Pancreas (tissue), 10 donors: ENCODE results near the gene HSD3B7. TPM values are rescaled to one million over a fixed set of nuclear protein-coding genes. Genes with fewer than 3 reads are reported as not detected.
A peak's percentile ranks its signal among the peaks of the same experiment; 100 is the strongest.

ENCODE experiments used
- ATAC-seq, 4 donors: fragments of 200-7000 bp; cut with Tn5 transposase; one replicate each; pipeline versions ENCODE4 v1.8.0 to v1.9.1; 2020; ENCODE audit warnings: mild to moderate bottlenecking in 4 of 4, moderate library complexity in 4 of 4
- DNase-seq, 6 donors: peaks; one replicate each; pipeline ENCODE4 v3.0.0-alpha.2; 2020
- FAIRE-seq: peaks from 2 replicates; lab custom pipeline; 2012; peaks lifted over from hg19 to GRCh38; lab: Jason Lieb, UNC
- H3K27ac ChIP-seq, 4 donors: fragments of 200-600 bp; sonication (generic); 1 replicate in 3 of 4; 2 replicates in 1 of 4; pipeline versions ENCODE4 v1.5.0 to v1.8.0; 2020
- H3K27me3 ChIP-seq, 4 donors: fragments of 200-600 bp; one replicate each; pipeline ENCODE4 v1.8.0; 2021
- H3K36me3 ChIP-seq, 3 donors: fragments of 200-600 bp; sonication (generic) in 1 of 3; one replicate each; pipeline versions ENCODE4 v1.5.0 to v1.8.0; 2020 to 2021
- H3K4me1 ChIP-seq, 3 donors: fragments of 200-600 bp; one replicate each; pipeline ENCODE4 v1.8.0; 2021
- H3K4me3 ChIP-seq, 4 donors: fragments of 200-600 bp; sonication (generic) in 2 of 4; one replicate each; pipeline versions ENCODE4 v1.5.0 to v1.8.0; 2020 to 2021
- H3K9me3 ChIP-seq, 4 donors: fragments of 200-600 bp; one replicate each; pipeline ENCODE4 v1.8.0; 2021
- CTCF ChIP-seq, 4 donors: fragments of 200-600 bp; sonication (generic) in 3 of 4; IDR thresholded peaks; one replicate each; pipeline versions ENCODE4 v1.5.0 to v1.8.0; 2021; ENCODE audit warnings: antibody characterized with exemption in 4 of 4
- WGBS, 2 donors: extraction: QIAGEN DNeasy Blood & Tissue Kit; methylation state at CpG; one replicate each; pipeline ENCODE4 v1.1.7; 2013; 5-methylcytosine and 5-hydroxymethylcytosine counted together
- intact Hi-C, 3 donors: fragments of 100-400 bp; cut with DNase I; formaldehyde crosslinking; loops; one replicate each; pipeline versions ENCODE4 v1.11.1 to v1.14.2; 2022
- polyA plus RNA-seq, 2 donors: library from polyadenylated mRNA; stranded (reverse); fragments of 200-250 nt; gene quantifications; one replicate each; pipeline ENCODE4 v1.2.3, GENCODE V29; 2013
- total RNA-seq, 6 donors: library from RNA; stranded (reverse); fragmentation: NEBNext Ultra II Directional in 4 of 6; extraction: Animal tissue kit (Norgen Biotek cat#: 25700) in 4 of 6; gene quantifications; one replicate each; pipeline versions ENCODE4 v1.2.1 to v1.2.4, GENCODE V29; 2021 to 2023
- donor health status: healthy with polysubstance abuse.
- donor health status: DM: no; HTN: no; CAD: no; lungs with moderate emphysema.
- donor health status: DM: no; HTN: no; CAD: no.
- donor health status: control.
- donor health status: control.
- donor health status: Bipolar disorder and iron deficiency.
- donor health status: DM: yes; HTN: yes; CAD: no.
- donor health status: DM: no; HTN: no; CAD: no.
- donor health status: DM: no; HTN: no; CAD: no.
- donor health status: DM: yes; HTN: yes; CAD: no.

The HSD3B7 gene
- total and polyA plus RNA-seq, 8 donors = 14.2 to 32.1 (median 17.3) TPM

- WGBS, 2 donors = 29 to 39% methylated on average over 3 of the region's 3 CpGs
- FAIRE-seq = no peak
- ATAC-seq = no peak
- no peaks in the 10 kb centered on the region for H3K9me3 ChIP-seq
- H3K4me3 ChIP-seq = no peak overlapping the region
- no peak overlapping the region for H3K27ac ChIP-seq
- H3K4me1 ChIP-seq = peaks cover 0 to 7% (median 0%) of the 10 kb centered on the region in 3 donors
- intact Hi-C loops = no loop called here
- no peaks in the 10 kb centered on the region for H3K36me3 ChIP-seq
- DNase-seq = peak in 1 of 6 donors; percentile 46
- no peak for TF ChIP-seq CTCF (IDR thresholded peaks at IDR 0.05)
- no peaks in the 10 kb centered on the region for H3K27me3 ChIP-seq
These were observed 33.3 kb upstream of the HSD3B7 start for GRCh38 chr16:30951750-30952149.

DNA sequence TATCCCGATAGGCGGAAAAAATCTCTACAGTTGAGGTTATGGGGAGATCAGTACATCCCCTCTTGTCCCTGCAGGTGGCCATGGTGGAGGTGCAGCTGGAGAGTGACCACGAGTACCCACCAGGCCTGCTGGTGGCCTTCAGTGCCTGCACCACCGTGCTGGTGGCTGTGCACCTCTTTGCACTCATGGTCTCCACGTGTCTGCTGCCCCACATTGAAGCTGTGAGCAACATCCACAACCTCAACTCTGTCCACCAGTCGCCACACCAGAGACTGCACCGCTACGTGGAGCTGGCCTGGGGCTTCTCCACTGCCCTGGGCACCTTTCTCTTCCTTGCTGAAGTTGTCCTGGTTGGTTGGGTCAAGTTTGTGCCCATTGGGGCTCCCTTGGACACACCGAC, 31.9 kb upstream of the HSD3B7 start:
- intact Hi-C loops = no loop called here
- H3K4me3 ChIP-seq = no peak overlapping the region
- H3K4me1 ChIP-seq = peaks cover 0 to 7% (median 0%) of the 10 kb centered on the region in 3 donors
- no peak for TF ChIP-seq CTCF (IDR thresholded peaks at IDR 0.05)
- DNase-seq (no peak), FAIRE-seq (no peak), ATAC-seq (no peak)
- H3K27me3 ChIP-seq = no peaks in the 10 kb centered on the region
- no peak overlapping the region for H3K27ac ChIP-seq
- no peaks in the 10 kb centered on the region for H3K36me3 ChIP-seq
- no peaks in the 10 kb centered on the region for H3K9me3 ChIP-seq
- 81 to 87% methylated on average over 9 of the region's 9 CpGs for WGBS, 2 donors

DNA sequence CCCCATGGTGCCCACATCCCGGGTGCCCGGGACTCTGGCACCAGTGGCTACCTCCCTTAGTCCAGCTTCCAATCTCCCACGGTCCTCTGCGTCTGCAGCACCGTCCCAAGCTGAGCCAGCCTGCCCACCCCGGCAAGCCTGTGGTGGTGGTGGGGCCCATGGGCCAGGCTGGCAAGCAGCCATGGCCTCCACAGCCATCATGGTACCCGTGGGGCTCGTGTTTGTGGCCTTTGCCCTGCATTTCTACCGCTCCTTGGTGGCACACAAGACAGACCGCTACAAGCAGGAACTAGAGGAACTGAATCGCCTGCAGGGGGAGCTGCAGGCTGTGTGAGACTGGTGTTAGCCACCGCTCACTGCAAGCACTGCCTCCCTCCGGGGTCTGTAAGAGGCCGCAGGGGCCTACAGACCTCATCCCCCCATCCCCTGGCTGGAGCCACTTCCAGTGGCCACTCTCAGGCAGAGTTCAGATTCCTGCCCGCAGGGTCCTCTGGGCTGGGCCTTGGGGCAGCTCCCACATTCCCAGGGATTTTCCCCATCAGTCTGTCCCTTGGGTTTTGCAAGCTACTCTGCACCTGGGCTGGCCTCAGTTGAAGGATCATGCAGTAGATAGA, 31.4 kb upstream of the HSD3B7 start:
- no peaks in the 10 kb centered on the region for H3K36me3 ChIP-seq
- peak; percentile 12 to 36 (median 24) for TF ChIP-seq CTCF (IDR thresholded peaks at IDR 0.05)
- peak in 4 of 6 donors; percentile 32 to 62 (median 56) for DNase-seq
- ATAC-seq = no peak
- peaks cover 0 to 7% (median 0%) of the 10 kb centered on the region in 3 donors for H3K4me1 ChIP-seq
- FAIRE-seq = no peak
- H3K27ac ChIP-seq = no peak overlapping the region
- 44 to 46% methylated on average over 15 of the region's 15 CpGs for WGBS, 2 donors
- H3K4me3 ChIP-seq = no peak overlapping the region
- intact Hi-C loops = no loop called here
- H3K27me3 ChIP-seq = no peaks in the 10 kb centered on the region
- H3K9me3 ChIP-seq = no peaks in the 10 kb centered on the region

DNA sequence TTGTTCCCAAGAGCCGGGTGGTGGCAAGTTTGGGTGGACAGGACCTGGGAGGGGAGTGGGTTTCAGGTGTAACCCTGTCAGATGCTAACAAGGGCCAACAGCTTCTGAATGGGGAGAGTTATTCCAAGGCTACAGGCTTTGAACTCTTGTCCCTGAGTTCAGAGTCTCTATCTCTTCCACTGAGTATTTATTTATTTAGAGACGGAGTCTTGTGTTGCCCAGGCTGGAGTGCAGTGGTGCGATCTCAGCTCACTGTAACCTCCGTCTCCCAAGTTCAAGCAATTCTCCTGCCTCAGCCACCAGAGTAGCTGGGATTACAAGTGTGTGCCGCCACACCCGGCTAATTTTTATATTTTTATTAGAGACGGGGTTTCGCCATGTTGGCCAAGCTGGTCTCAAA, 30.0 kb upstream of the HSD3B7 start:
- DNase-seq (no peak), ATAC-seq (no peak), FAIRE-seq (no peak)
- no peak for TF ChIP-seq CTCF (IDR thresholded peaks at IDR 0.05)
- H3K36me3 ChIP-seq = no peaks in the 10 kb centered on the region
- no peak overlapping the region for H3K4me3 ChIP-seq
- intact Hi-C loops = no loop called here
- peaks cover 0 to 11% (median 3%) of the 10 kb centered on the region in 3 donors for H3K4me1 ChIP-seq
- 71 to 78% methylated on average over 8 of the region's 8 CpGs for WGBS, 2 donors
- no peak overlapping the region for H3K27ac ChIP-seq
- H3K9me3 ChIP-seq = no peaks in the 10 kb centered on the region
- H3K27me3 ChIP-seq = no peaks in the 10 kb centered on the region
